ENCODE results near the gene IKZF1.

IKZF1 gene

GRCh38 chr7:50367100-50367499 is 62.6 kb downstream of the IKZF1 start:
- TF ChIP-seq EZH2phosphoT487 (conservative IDR thresholded peaks at IDR 0.05; ENCODE audit: low read length), result no peak
- TF ChIP-seq, protein P1, sequence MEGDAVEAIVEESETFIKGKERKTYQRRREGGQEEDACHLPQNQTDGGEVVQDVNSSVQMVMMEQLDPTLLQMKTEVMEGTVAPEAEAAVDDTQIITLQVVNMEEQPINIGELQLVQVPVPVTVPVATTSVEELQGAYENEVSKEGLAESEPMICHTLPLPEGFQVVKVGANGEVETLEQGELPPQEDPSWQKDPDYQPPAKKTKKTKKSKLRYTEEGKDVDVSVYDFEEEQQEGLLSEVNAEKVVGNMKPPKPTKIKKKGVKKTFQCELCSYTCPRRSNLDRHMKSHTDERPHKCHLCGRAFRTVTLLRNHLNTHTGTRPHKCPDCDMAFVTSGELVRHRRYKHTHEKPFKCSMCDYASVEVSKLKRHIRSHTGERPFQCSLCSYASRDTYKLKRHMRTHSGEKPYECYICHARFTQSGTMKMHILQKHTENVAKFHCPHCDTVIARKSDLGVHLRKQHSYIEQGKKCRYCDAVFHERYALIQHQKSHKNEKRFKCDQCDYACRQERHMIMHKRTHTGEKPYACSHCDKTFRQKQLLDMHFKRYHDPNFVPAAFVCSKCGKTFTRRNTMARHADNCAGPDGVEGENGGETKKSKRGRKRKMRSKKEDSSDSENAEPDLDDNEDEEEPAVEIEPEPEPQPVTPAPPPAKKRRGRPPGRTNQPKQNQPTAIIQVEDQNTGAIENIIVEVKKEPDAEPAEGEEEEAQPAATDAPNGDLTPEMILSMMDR (IDR thresholded peaks at IDR 0.05; ENCODE audit: insufficient read depth, low read length, poor library complexity, severe bottlenecking), result no peak
- Histone ChIP-seq H3K9ac (ENCODE audit: low read length) (no peak overlapping the region), H3K9me3 (ENCODE audit: insufficient read depth, low read length) (no peaks in the 10 kb centered on the region), H3K27me3 (ENCODE audit: low read length) (no peaks in the 10 kb centered on the region), H3K79me2 (ENCODE audit: insufficient read depth, low read length) (peaks cover 66% of the 10 kb centered on the region), H3K9me2 (replicated peaks; ENCODE audit: insufficient read depth, low read length) (no peaks in the 10 kb centered on the region), H3K36me3 (ENCODE audit: low read length) (peaks cover 60% of the 10 kb centered on the region), H4K20me1 (ENCODE audit: low read depth, low read length) (0 out of 2 replicates have a peak, but pooled peaks cover 6% of the 10 kb centered on the region), H2AFZ (ENCODE audit: low read depth, low read length, severe bottlenecking) (no peak overlapping the region), H3K4me2 (ENCODE audit: low read depth, low read length, poor library complexity, severe bottlenecking) (no peak overlapping the region), H3K4me3 (ENCODE audit: insufficient read depth, low read length, poor library complexity, severe bottlenecking) (no peak overlapping the region), H3F3A (ENCODE audit: insufficient read depth) (peaks cover 43% of the 10 kb centered on the region), H3K27ac (ENCODE audit: low read depth, low read length) (no peak overlapping the region; the same call in 1 of the 2 replicates)

DNA sequence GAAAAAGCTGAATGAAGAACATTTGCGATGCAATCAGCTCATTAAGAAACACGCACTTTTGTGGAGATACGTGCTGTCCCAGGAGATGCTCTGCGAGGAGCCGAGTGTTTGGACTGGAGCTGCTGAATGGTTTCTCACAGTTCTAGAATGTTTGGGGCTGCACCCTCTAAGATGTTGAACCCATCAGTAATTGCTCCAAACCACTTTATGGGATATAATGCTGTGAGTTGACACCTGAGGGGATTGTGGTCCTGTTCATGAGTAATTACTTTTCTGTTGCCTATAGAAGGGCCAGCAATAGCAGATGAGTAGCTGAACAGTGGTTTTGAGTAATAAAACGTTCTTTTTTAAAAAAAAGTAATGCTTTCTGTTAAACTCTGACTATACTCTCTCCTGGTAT is 63.1 kb downstream of the IKZF1 start:
- H3K9me2 ChIP-seq (replicated peaks; ENCODE audit: insufficient read depth, low read length), result no peaks in the 10 kb centered on the region
- peaks cover 43% of the 10 kb centered on the region for H3F3A ChIP-seq (ENCODE audit: insufficient read depth)
- H3K4me2 ChIP-seq (ENCODE audit: low read depth, low read length, poor library complexity, severe bottlenecking), result no peak overlapping the region
- TF ChIP-seq, protein P1 (IDR thresholded peaks at IDR 0.05; ENCODE audit: insufficient read depth, low read length, poor library complexity, severe bottlenecking), result no peak
- no peak for TF ChIP-seq EZH2phosphoT487 (conservative IDR thresholded peaks at IDR 0.05; ENCODE audit: low read length)
- H3K79me2 ChIP-seq (ENCODE audit: insufficient read depth, low read length), result peaks cover 64% of the 10 kb centered on the region
- H3K27me3 ChIP-seq (ENCODE audit: low read length), result no peaks in the 10 kb centered on the region
- H4K20me1 ChIP-seq (ENCODE audit: low read depth, low read length), result 0 out of 2 replicates have a peak, but pooled peaks cover 6% of the 10 kb centered on the region
- no peak overlapping the region for H3K4me3 ChIP-seq (ENCODE audit: insufficient read depth, low read length, poor library complexity, severe bottlenecking)
- peaks cover 64% of the 10 kb centered on the region for H3K36me3 ChIP-seq (ENCODE audit: low read length)
- no peak overlapping the region for H2AFZ ChIP-seq (ENCODE audit: low read depth, low read length, severe bottlenecking)
- H3K9me3 ChIP-seq (ENCODE audit: insufficient read depth, low read length), result no peaks in the 10 kb centered on the region
- H3K27ac ChIP-seq (ENCODE audit: low read depth, low read length), result 0 out of 2 replicates have a peak overlapping the region, but pooled peaks have one; percentile 6
- H3K9ac ChIP-seq (ENCODE audit: low read length), result no peak overlapping the region

DNA sequence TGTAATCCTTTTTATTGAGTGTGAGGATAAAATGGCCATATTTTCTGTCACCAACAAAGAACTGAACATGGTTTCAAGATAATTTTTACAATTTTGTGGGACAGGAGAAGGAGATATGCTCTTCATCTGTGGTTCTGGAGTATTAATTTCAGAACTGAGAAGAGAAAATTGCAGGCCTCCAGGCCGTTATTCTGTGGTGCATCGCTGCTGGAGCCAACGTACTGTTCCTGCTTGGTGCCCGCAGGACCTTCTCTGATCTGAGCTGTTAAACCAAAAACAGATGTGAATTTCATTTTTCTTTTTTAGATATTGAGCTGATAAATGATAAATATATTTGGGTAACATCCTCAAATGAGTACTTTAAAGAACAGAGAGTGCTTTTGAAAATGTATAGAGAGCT is 63.9 kb downstream of the IKZF1 start:
- Histone ChIP-seq H3K36me3 (ENCODE audit: low read length) (peaks cover 66% of the 10 kb centered on the region), H4K20me1 (ENCODE audit: low read depth, low read length) (0 out of 2 replicates have a peak, but pooled peaks cover 6% of the 10 kb centered on the region), H3K9me2 (replicated peaks; ENCODE audit: insufficient read depth, low read length) (no peaks in the 10 kb centered on the region), H3K79me2 (ENCODE audit: insufficient read depth, low read length) (peaks cover 61% of the 10 kb centered on the region), H2AFZ (ENCODE audit: low read depth, low read length, severe bottlenecking) (no peak overlapping the region), H3F3A (ENCODE audit: insufficient read depth) (peaks cover 43% of the 10 kb centered on the region), H3K9ac (ENCODE audit: low read length) (no peak overlapping the region), H3K4me2 (ENCODE audit: low read depth, low read length, poor library complexity, severe bottlenecking) (no peak overlapping the region), H3K9me3 (ENCODE audit: insufficient read depth, low read length) (no peaks in the 10 kb centered on the region), H3K27ac (ENCODE audit: low read depth, low read length) (peak overlapping the region; percentile 42), H3K4me3 (ENCODE audit: insufficient read depth, low read length, poor library complexity, severe bottlenecking) (no peak overlapping the region), H3K27me3 (ENCODE audit: low read length) (no peaks in the 10 kb centered on the region)
- TF ChIP-seq EZH2phosphoT487 (conservative IDR thresholded peaks at IDR 0.05; ENCODE audit: low read length), result no peak
- TF ChIP-seq, protein P1 (IDR thresholded peaks at IDR 0.05; ENCODE audit: insufficient read depth, low read length, poor library complexity, severe bottlenecking), result no peak

Measured in SU-DHL-6 (cell line).